Caco-2 (cell line): Measurements from ENCODE around the gene CORIN. TPM values are rescaled to one million over a fixed set of nuclear protein-coding genes. Genes with fewer than 3 reads are reported as not detected.

Experiments
- BruUV-seq: library from RNA; stranded (reverse); fragments of 400-500 nt; replicated peaks from 2 replicates; lab custom pipeline; 2021; lab: Mats Ljungman, UMichigan
- CTCF ChIA-PET: fragments of 300-600 bp; sonication (Branson Sonifier 250); formaldehyde crosslinking; loops from one replicate; lab custom pipeline; 2022; ENCODE audit warnings: antibody characterized with exemption; lab: Charles Lee
- POLR2A ChIA-PET: fragments of 300-600 bp; sonication (Branson Sonifier 250); formaldehyde crosslinking; loops from one replicate; lab custom pipeline; 2022; ENCODE audit warnings: antibody characterized with exemption; lab: Charles Lee
- DNase-seq, 2 experiments: peaks; one replicate each; pipeline versions ENCODE4 v3.0.0 to v3.0.0-alpha.2; 2020 to 2022
- H3K27me3 ChIP-seq: replicated peaks from 2 replicates; pipeline ENCODE4 v1.6.0; 2011; ENCODE audit warnings: low read length; ENCODE audit not compliant: control insufficient read depth, insufficient read depth
- H3K36me3 ChIP-seq: 2 replicates; pipeline ENCODE4 v1.5.1; 2011; ENCODE audit warnings: low read length; ENCODE audit not compliant: control insufficient read depth, insufficient read depth
- H3K4me1 ChIP-seq: fragments of 250-450 bp; sonication (Bioruptor Pico); 2 replicates; pipeline ENCODE4 v1.5.1; 2020; ENCODE audit warnings: mild to moderate bottlenecking
- H3K4me3 ChIP-seq: 2 replicates; pipeline ENCODE4 v1.5.1; 2011; ENCODE audit warnings: low read depth, mild to moderate bottlenecking, control low read depth, low read length
- H3K9me3 ChIP-seq: fragments of 250-450 bp; sonication (Bioruptor Pico); 2 replicates; pipeline ENCODE4 v1.5.1; 2020; ENCODE audit warnings: mild to moderate bottlenecking, moderate library complexity
- H3K27ac Mint-ChIP-seq: one replicate; pipeline ENCODE4 v1.8.0; 2022; ENCODE audit warnings: mixed read lengths; ENCODE audit not compliant: unreplicated experiment
- H3K27me3 Mint-ChIP-seq: one replicate; pipeline ENCODE4 v1.8.0; 2022; ENCODE audit warnings: mixed read lengths; ENCODE audit not compliant: insufficient read depth, unreplicated experiment
- H3K36me3 Mint-ChIP-seq: one replicate; pipeline ENCODE4 v1.8.0; 2022; ENCODE audit warnings: mild to moderate bottlenecking, mixed read lengths; ENCODE audit not compliant: insufficient read depth, unreplicated experiment
- H3K4me1 Mint-ChIP-seq: one replicate; pipeline ENCODE4 v1.8.0; 2022; ENCODE audit warnings: low read depth, mixed read lengths; ENCODE audit not compliant: unreplicated experiment
- H3K4me3 Mint-ChIP-seq: one replicate; pipeline ENCODE4 v1.8.0; 2022; ENCODE audit warnings: mild to moderate bottlenecking, moderate library complexity, mixed read lengths; ENCODE audit not compliant: unreplicated experiment
- H3K9me3 Mint-ChIP-seq: one replicate; pipeline ENCODE4 v1.8.0; 2022; ENCODE audit warnings: mixed read lengths; ENCODE audit not compliant: unreplicated experiment
- CTCF ChIP-seq, 2 experiments: fragments of 200-600 bp in 1 of 2; IDR thresholded peaks; 1 replicate in 1 of 2; 2 replicates in 1 of 2; pipeline versions ENCODE4 v1.5.1 to v1.8.0; 2011 to 2022; ENCODE audit warnings: antibody characterized with exemption in 1 of 2, control low read depth in 1 of 2, inconsistent platforms in 1 of 2, low read depth in 1 of 2, low read length in 1 of 2, mild to moderate bottlenecking in 1 of 2, moderate library complexity in 1 of 2; ENCODE audit not compliant: insufficient read depth in 1 of 2, severe bottlenecking in 1 of 2, unreplicated experiment in 1 of 2
- intact Hi-C: fragments of 100-400 bp; cut with micrococcal nuclease; formaldehyde crosslinking; loops from one replicate; pipeline ENCODE4 v1.10.0; 2022; ENCODE audit not compliant: unreplicated experiment
- total RNA-seq: library from RNA; stranded (reverse); gene quantifications from 2 replicates; pipeline ENCODE4 v1.2.3, GENCODE V29; 2022

The CORIN gene
- total RNA-seq, 1 experiment from 2014 or later = 0.27 TPM

GRCh38 chr4:47746122-47746521, 91.7 kb downstream of the CORIN start:
- Mint-ChIP-seq H3K27ac (no peak overlapping the region), H3K4me3 (no peak overlapping the region), H3K4me1 (no peaks in the 10 kb centered on the region), H3K27me3 (no peaks in the 10 kb centered on the region), H3K9me3 (peaks cover 6% of the 10 kb centered on the region), H3K36me3 (no peaks in the 10 kb centered on the region)
- Histone ChIP-seq H3K4me3 (no peak overlapping the region), H3K27me3 (no peaks in the 10 kb centered on the region), H3K9me3 (no peaks in the 10 kb centered on the region), H3K4me1 (no peaks in the 10 kb centered on the region; the same call in 1 of the 2 replicates), H3K36me3 (no peaks in the 10 kb centered on the region)
- ChIA-PET POLR2A (no interaction called here), CTCF (no interaction called here)
- no peak for TF ChIP-seq CTCF (IDR thresholded peaks at IDR 0.05; ENCODE audit: insufficient read depth in 1 of 2, low read depth in 1 of 2, low read length in 1 of 2, severe bottlenecking in 1 of 2, unreplicated experiment in 1 of 2)
- intact Hi-C loops = no loop called here
- no TSS peak for BruUV-seq
- DNase-seq = no peak

GRCh38 chr4:47744843-47745382, 93.0 kb downstream of the CORIN start:
- H3K27me3 Mint-ChIP-seq = no peaks in the 10 kb centered on the region
- H3K4me1 Mint-ChIP-seq = no peaks in the 10 kb centered on the region

GRCh38 chr4:47744253-47744652, 93.6 kb downstream of the CORIN start:
- POLR2A ChIA-PET = no interaction called here
- CTCF ChIA-PET = no interaction called here
- peaks cover 17% of the 10 kb centered on the region for H3K9me3 Mint-ChIP-seq
- no peak for TF ChIP-seq CTCF (IDR thresholded peaks at IDR 0.05; ENCODE audit: insufficient read depth in 1 of 2, low read depth in 1 of 2, low read length in 1 of 2, severe bottlenecking in 1 of 2, unreplicated experiment in 1 of 2)
- Histone ChIP-seq H3K27me3 (no peaks in the 10 kb centered on the region), H3K36me3 (no peaks in the 10 kb centered on the region), H3K9me3 (0 out of 2 replicates have a peak, but pooled peaks cover 3% of the 10 kb centered on the region), H3K4me3 (no peak overlapping the region), H3K4me1 (no peaks in the 10 kb centered on the region)
- no peak for DNase-seq
- H3K27ac Mint-ChIP-seq = no peak overlapping the region
- no peaks in the 10 kb centered on the region for H3K4me1 Mint-ChIP-seq
- no peak overlapping the region for H3K4me3 Mint-ChIP-seq
- H3K27me3 Mint-ChIP-seq = no peaks in the 10 kb centered on the region
- BruUV-seq = no TSS peak
- no peaks in the 10 kb centered on the region for H3K36me3 Mint-ChIP-seq
- intact Hi-C loops = no loop called here

More at GRCh38 chr4:47744843-47745382, 93.0 kb downstream of the CORIN start:
- no peak overlapping the region for H3K4me3 Mint-ChIP-seq
- Histone ChIP-seq H3K9me3 (0 out of 2 replicates have a peak, but pooled peaks cover 3% of the 10 kb centered on the region), H3K36me3 (no peaks in the 10 kb centered on the region), H3K27me3 (no peaks in the 10 kb centered on the region), H3K4me3 (no peak overlapping the region), H3K4me1 (no peaks in the 10 kb centered on the region; the same call in 1 of the 2 replicates)
- H3K27ac Mint-ChIP-seq = no peak overlapping the region
- ChIA-PET POLR2A (no interaction called here), CTCF (no interaction called here)
- intact Hi-C loops = no loop called here
- H3K36me3 Mint-ChIP-seq = no peaks in the 10 kb centered on the region
- H3K9me3 Mint-ChIP-seq = peaks cover 10% of the 10 kb centered on the region
- no TSS peak for BruUV-seq
- TF ChIP-seq CTCF (IDR thresholded peaks at IDR 0.05; ENCODE audit: insufficient read depth in 1 of 2, low read depth in 1 of 2, low read length in 1 of 2, severe bottlenecking in 1 of 2, unreplicated experiment in 1 of 2) = no peak
- DNase-seq = no peak
